Left colon (tissue), 2 donors: ENCODE measurements around the gene THAP2. TPM values are rescaled to one million over a fixed set of nuclear protein-coding genes. Genes with fewer than 3 reads are reported as not detected.
"Not testable (repeated sequence)": the region's sequence is repeated elsewhere in the genome, so short reads cannot be mapped to it uniquely, and the experiment has no call there.

Experiments used
- ATAC-seq: fragments of 200-7000 bp; cut with Tn5 transposase; one replicate; pipeline ENCODE4 v1.9.1; 2020; ENCODE audit warnings: mild to moderate bottlenecking, moderate library complexity
- DNase-seq, 2 donors: peaks; one replicate each; pipeline ENCODE4 v3.0.0-alpha.2; 2020
- intact Hi-C, 2 donors: fragments of 100-400 bp; cut with DNase I in 1 of 2; cut with micrococcal nuclease in 1 of 2; formaldehyde crosslinking; loops; one replicate each; pipeline versions ENCODE4 v1.11.2 to v1.14.0; 2022; cut with DNase I, micrococcal nuclease
- total RNA-seq, 2 donors: library from RNA; stranded (reverse); fragmentation: NEBNext Ultra II Directional; extraction: Animal tissue kit (Norgen Biotek cat#: 25700); gene quantifications; one replicate each; pipeline ENCODE4 v1.2.1, GENCODE V29; 2021
- donor health status: DM: no; HTN: no; CAD: no.
- donor health status: DM: yes; HTN: yes; CAD: no.

The THAP2 gene
- total RNA-seq, 2 donors from 2014 or later = 2.1 to 3.5 TPM

- ATAC-seq (no peak), DNase-seq (no peak)
- intact Hi-C loops = no loop called here
Observed at GRCh38 chr12:71655907-71656306, 8.2 kb upstream of the THAP2 start.

GRCh38 chr12:71656740-71657139 is 7.4 kb upstream of the THAP2 start:
- DNase-seq = no peak
- intact Hi-C loops = no loop called here
- no peak for ATAC-seq

- ATAC-seq = no peak
- intact Hi-C loops = no loop called here
- no peak for DNase-seq
Observed at GRCh38 chr12:71661977-71662530, 2.0 kb upstream of the THAP2 start.

- ATAC-seq (peak; percentile 54), DNase-seq (peak; percentile 60 to 84)
Observed at GRCh38 chr12:71662849-71663560, 1.1 kb upstream of the THAP2 start.

GRCh38 chr12:71664411-71665089 is 449 bp downstream of the THAP2 start:
- intact Hi-C loops = no loop called here
- ATAC-seq = peak; percentile 32
- DNase-seq = no peak

More at GRCh38 chr12:71662849-71663560, 1.1 kb upstream of the THAP2 start:
- intact Hi-C loops = no loop called here

GRCh38 chr12:71665090-71665463 is 976 bp downstream of the THAP2 start:
- ATAC-seq = no peak
- intact Hi-C loops = no loop called here
- no peak for DNase-seq

GRCh38 chr12:71666259-71666658 is 2.2 kb downstream of the THAP2 start:
- ATAC-seq (no peak), DNase-seq (no peak)
- intact Hi-C loops = no loop called here

GRCh38 chr12:71671311-71671710 is 7.2 kb downstream of the THAP2 start:
- DNase-seq (no peak), ATAC-seq (peak; percentile 18)
- intact Hi-C loops = no loop called here

GRCh38 chr12:71671816-71672215 is 7.7 kb downstream of the THAP2 start:
- ATAC-seq = peak; percentile 82
- DNase-seq = no peak
- intact Hi-C loops = no loop called here

GRCh38 chr12:71682466-71682865 is 18.4 kb downstream of the THAP2 start:
- intact Hi-C loops = no loop called here
- DNase-seq = no peak
- ATAC-seq = no peak

GRCh38 chr12:71683633-71684032 is 19.5 kb downstream of the THAP2 start:
- DNase-seq (no peak), ATAC-seq (no peak)
- intact Hi-C loops = no loop called here

- DNase-seq (no peak), ATAC-seq (no peak)
- intact Hi-C loops = no loop called here
Observed at GRCh38 chr12:71684081-71684480, 20.0 kb downstream of the THAP2 start.

- no peak for DNase-seq
- no peak for ATAC-seq
- intact Hi-C loops = no loop called here
Observed at GRCh38 chr12:71685312-71685906, 21.3 kb downstream of the THAP2 start.

- ATAC-seq = peak; percentile 91
- intact Hi-C loops = no loop called here
- DNase-seq = peak; percentile 92 to 93
Observed at GRCh38 chr12:71685914-71686657, 22.0 kb downstream of the THAP2 start, which contains the start of gene TMEM19. Gene TMEM19 (plus strand): TSS chr12:71686082. CDS start chr12:71686681, 599 bp downstream.

- intact Hi-C loops = no loop called here
- DNase-seq (no peak), ATAC-seq (peak; percentile 6)
Observed at GRCh38 chr12:71686658-71687025, 22.5 kb downstream of the THAP2 start.

- DNase-seq, ATAC-seq, intact Hi-C loops: not testable (repeated sequence)
Observed at GRCh38 chr12:71687172-71687571, 23.1 kb downstream of the THAP2 start.

GRCh38 chr12:71688961-71689570 is 25.0 kb downstream of the THAP2 start:
- ATAC-seq (no peak), DNase-seq (no peak)
- intact Hi-C loops = no loop called here

- DNase-seq = peak in 1 of 2 donors; percentile 33
- ATAC-seq = peak; percentile 28
- intact Hi-C loops = no loop called here
Observed at GRCh38 chr12:71691504-71692129, 27.5 kb downstream of the THAP2 start.
